ENCODE measurements around the gene IGLON5. TPM values are rescaled to one million over a fixed set of nuclear protein-coding genes. Genes with fewer than 3 reads are reported as not detected.

IGLON5 gene
- total and polyA plus RNA-seq, 12 donors = 0.13 to 3.4 (median 1.2) TPM; not detected in 2

GRCh38 chr19:51294211-51294976 lies 17.1 kb upstream of the IGLON5 start:
- WGBS, 4 donors = 54 to 79% (median 76%) methylated on average over 7 to 23 of the region's 23 CpGs
- intact Hi-C loops (cut with DNase I) = no loop called here
- no peak for TF ChIP-seq POLR2A (IDR thresholded peaks at IDR 0.05)
- no peaks in the 10 kb centered on the region for H3K27me3 ChIP-seq
- H3K36me3 ChIP-seq (replicated peaks in 1 of 2) = no peaks in the 10 kb centered on the region
- H3K9me3 ChIP-seq (replicated peaks in 1 of 3) = no peaks in the 10 kb centered on the region
- no peak overlapping the region for H3K27ac ChIP-seq
- H3K4me3 ChIP-seq = no peak overlapping the region
- H3K4me1 ChIP-seq (replicated peaks in 1 of 2) = no peaks in the 10 kb centered on the region
- peak in 1 of 7 donors; percentile 11 for DNase-seq

- H3K36me3 ChIP-seq (replicated peaks in 1 of 2) = no peaks in the 10 kb centered on the region
- H3K4me1 ChIP-seq (replicated peaks in 1 of 2) = no peaks in the 10 kb centered on the region
- H3K27ac ChIP-seq = no peak overlapping the region
- intact Hi-C loops (cut with DNase I) = no loop called here
- WGBS, 4 donors = 62 to 72% (median 71%) methylated on average over 8 to 12 of the region's 12 CpGs
- H3K9me3 ChIP-seq (replicated peaks in 1 of 3) = no peaks in the 10 kb centered on the region
- DNase-seq = no peak
- H3K27me3 ChIP-seq = no peaks in the 10 kb centered on the region
- no peak for TF ChIP-seq CTCF (IDR thresholded peaks at IDR 0.05)
- TF ChIP-seq POLR2A (IDR thresholded peaks at IDR 0.05) = no peak
- H3K4me3 ChIP-seq = no peak overlapping the region
Measured at GRCh38 chr19:51294977-51295375, 16.5 kb upstream of the IGLON5 start.

- no peak for TF ChIP-seq POLR2A (IDR thresholded peaks at IDR 0.05)
- no peak for TF ChIP-seq CTCF (IDR thresholded peaks at IDR 0.05)
- WGBS, 4 donors = 63 to 73% (median 67%) methylated on average over 15 of the region's 15 CpGs
- Histone ChIP-seq H3K27ac (no peak overlapping the region), H3K9me3 (replicated peaks in 1 of 3) (no peaks in the 10 kb centered on the region), H3K36me3 (replicated peaks in 1 of 2) (no peaks in the 10 kb centered on the region), H3K4me3 (no peak overlapping the region), H3K27me3 (no peaks in the 10 kb centered on the region), H3K4me1 (replicated peaks in 1 of 2) (no peaks in the 10 kb centered on the region)
- intact Hi-C loops (cut with DNase I) = no loop called here
- DNase-seq = no peak
Measured at GRCh38 chr19:51295382-51296126, 15.9 kb upstream of the IGLON5 start.

- Histone ChIP-seq H3K4me1 (replicated peaks in 1 of 2) (no peaks in the 10 kb centered on the region), H3K27ac (no peak overlapping the region), H3K4me3 (no peak overlapping the region), H3K27me3 (no peaks in the 10 kb centered on the region), H3K36me3 (replicated peaks in 1 of 2) (no peaks in the 10 kb centered on the region), H3K9me3 (replicated peaks in 1 of 3) (no peaks in the 10 kb centered on the region)
- no peak for DNase-seq
- TF ChIP-seq POLR2A (IDR thresholded peaks at IDR 0.05) (no peak), CTCF (IDR thresholded peaks at IDR 0.05) (no peak)
- intact Hi-C loops (cut with DNase I) = no loop called here
- 53 to 67% (median 64%) methylated on average over 6 to 9 of the region's 9 CpGs for WGBS, 4 donors
Measured at GRCh38 chr19:51296336-51297093, 14.9 kb upstream of the IGLON5 start.
